Stimulated activated CD4-positive, alpha-beta T cell treated with anti-CD3 and anti-CD28 coated beads, TNF-alpha, amount 100 ng/mL, for 24 hours (primary cell): ENCODE measurements around the gene B4GALT3.
A peak's percentile ranks its signal among the peaks of the same experiment; 100 is the strongest.

Experiments
- DNase-seq, 3 experiments: peaks; one replicate each; pipeline ENCODE4 v3.0.0-alpha.2; 2020; ENCODE audit warnings: low read depth in 3 of 3

Gene B4GALT3

DNA sequence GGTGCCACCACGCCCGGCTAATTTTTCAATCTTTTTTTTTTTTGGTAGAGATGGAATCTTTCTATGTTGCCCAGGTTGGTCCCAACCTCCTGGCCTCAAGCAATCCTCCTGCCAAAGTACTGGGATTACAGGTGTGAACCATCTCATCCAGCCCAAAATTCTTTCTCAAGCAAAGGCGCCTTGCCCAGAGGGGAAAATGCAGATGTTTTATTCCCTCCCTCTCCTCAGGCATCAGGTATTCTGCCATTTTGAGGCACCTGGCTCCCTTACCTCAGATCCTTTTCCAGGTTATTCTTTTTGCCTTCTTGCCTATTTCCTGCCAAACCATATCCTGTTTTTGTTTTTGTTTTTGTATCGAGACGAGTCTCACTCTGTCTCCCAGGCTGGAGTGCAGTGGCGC, 11.1 kb upstream of the B4GALT3 start:
- DNase-seq, result no peak

DNA sequence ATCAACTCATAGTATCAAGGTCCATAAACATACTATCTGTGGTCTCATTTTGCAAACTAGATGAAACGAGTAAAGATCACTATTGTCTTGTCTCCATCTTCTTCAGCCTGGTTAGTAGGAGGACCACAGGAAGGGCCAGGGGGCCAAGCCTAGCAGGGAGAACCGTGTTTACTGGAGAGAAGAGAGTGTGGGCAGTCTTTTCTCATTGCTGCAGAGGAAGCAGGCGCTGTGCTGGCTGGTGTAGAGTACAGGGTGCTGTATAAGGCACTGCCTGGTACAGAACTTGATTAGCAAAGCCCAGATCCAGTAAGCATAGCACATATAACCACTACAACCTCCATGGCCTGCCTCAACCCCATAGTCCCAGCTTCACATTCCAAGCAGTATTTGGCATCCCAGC, 10.0 kb upstream of the B4GALT3 start:
- DNase-seq, result no peak

DNA sequence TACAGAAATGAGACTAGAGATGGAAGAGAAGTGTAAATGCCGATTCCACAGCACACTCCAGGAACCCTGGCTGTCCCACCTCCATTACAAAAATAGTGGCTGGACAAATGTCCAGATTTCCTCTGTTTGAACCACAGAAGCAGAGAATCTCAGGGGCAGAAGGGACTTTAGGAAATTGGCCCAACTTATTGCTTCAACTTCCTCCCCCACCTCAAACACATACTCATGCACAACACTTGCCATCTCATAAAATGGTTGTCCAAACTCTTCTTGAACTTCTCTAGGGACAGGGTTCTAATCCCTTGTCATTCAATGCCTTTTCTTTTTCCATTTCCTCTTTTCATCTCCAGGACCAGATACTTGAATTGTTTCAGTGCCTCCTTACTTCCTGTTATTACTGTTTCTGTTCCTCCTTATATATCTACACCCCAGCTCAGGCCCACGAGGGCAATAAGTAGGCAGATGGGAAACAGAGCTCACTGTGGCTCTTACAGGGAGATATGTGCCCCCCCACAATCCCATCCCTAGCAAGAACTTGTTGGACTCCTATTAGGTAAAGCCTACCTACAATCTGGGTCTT, 8.5 kb upstream of the B4GALT3 start:
- DNase-seq, result no peak

DNA sequence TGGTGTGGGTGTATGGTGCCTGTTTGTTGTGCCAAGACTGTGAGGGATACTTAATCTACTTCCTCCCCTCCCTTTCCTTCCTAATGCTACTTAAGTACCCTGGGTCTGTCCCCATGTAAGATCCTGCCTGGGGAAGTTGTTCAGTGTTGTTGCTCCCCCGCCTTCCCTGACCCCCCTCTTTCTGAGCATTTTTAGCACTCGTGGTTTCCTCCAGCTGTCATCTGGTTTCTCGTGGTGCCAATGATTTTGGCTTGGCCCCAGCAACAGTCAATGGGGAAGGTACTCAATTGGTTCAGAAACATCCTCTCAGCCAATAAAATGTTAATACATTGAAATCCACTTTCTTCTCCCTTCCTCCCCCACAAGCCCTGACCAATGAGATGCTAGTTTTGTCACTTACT, 8.0 kb upstream of the B4GALT3 start:
- peak in 2 of 3 experiments; percentile 53 to 58 for DNase-seq

DNA sequence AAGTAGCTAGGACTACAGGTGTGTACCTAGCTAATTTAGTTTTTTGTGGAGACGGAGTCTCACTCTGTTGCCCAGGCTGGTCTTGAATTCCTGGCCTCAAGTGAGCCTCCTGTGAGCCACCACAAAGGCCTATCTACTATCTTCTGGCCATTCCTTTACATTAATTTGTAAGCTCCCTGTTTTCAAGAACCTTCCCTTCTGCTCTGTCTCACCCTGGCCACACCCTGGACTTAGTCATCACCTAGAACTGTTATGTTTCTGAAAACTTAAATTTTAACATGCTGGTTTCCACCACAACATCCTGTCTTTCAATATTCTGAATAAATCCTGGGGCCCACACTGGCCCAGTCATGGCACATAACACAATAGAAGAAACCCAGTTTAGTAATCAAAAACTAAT, 4.9 kb upstream of the B4GALT3 start:
- peak in 2 of 3 experiments; percentile 40 to 58 for DNase-seq

DNA sequence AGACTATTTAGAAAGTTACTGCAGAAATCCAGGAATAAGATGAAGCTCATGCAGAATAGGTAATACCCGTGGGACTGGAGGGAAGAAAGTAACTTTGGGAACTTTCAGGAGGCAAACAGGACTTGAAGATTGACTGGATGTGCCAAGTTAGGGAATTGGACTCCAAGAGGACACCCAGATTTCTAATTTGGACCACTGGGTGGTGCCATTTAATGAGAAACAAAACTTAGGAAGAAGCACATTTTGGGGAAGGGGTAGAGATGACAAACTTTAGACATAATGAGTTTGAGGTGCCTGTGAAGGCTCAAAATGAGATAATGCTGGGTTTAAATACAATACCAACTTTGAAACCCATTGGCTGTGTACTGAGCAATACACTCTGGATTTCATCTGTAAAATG, 3.3 kb upstream of the B4GALT3 start:
- no peak for DNase-seq

DNA sequence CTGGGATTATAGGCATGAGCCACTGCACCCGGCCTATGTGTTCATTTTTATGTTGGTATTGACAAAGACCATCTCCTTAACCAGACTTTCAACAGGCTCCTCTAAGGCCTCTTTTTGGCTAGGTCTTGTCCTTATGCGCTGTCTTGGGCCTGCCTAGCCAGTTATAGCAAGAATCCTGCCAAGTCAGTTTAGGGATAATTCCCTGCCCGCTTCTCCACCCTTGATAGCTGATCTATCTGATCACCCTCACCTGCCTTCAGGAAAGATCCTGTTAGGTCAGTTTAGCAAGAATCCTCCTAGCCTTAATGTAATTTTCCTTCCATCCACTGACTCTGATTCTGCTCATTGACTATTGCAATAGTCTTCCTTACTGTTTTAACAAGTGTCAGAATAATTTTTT, 2.4 kb upstream of the B4GALT3 start:
- no peak for DNase-seq

DNA sequence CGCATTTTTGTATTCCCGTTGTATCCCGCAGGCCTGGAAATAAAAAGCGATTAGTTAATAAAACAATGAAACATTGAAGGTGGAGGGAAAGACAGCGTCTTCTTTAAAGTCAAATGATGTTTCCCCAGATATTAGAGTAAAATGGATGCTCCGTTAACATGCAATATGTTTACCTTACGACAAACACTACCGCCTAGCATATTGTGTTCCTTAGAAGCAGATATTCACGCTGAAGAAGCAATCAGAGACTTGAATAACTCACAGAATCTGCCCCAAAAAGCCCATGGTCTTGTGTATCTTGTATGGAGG, 583 bp upstream of the B4GALT3 start:
- DNase-seq, result no peak

DNA sequence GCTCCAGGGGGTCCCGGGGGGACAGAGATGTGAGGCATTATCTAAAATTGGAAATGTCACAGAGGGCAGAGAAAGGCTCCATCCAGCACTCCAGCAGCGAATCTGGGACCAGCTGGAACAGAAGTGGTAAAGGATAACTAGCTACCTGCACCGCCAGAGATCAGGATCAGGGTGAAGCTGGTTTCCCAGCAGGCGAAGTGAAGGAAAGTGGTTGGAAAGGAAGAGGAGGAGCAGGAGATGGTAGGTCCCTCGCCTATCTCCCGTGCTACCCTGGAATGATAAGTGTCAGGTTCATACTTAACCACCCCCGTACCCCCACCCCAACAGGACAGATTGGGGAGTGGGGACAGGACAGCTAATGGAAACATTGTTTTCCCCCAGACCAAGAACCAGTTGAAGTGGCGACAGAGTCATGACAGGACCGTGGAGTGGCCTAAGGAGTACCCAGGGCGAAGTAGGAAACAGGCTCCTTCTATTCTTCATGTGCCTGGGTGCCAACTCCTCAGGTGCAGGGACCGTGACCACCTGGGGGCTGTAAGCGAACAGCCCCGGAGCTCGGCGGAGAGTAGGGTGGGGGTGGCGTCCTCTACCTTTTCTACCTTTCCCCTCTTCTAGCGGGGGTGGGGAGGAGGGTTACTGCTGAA, 717 bp downstream of the B4GALT3 start:
- no peak for DNase-seq

DNA sequence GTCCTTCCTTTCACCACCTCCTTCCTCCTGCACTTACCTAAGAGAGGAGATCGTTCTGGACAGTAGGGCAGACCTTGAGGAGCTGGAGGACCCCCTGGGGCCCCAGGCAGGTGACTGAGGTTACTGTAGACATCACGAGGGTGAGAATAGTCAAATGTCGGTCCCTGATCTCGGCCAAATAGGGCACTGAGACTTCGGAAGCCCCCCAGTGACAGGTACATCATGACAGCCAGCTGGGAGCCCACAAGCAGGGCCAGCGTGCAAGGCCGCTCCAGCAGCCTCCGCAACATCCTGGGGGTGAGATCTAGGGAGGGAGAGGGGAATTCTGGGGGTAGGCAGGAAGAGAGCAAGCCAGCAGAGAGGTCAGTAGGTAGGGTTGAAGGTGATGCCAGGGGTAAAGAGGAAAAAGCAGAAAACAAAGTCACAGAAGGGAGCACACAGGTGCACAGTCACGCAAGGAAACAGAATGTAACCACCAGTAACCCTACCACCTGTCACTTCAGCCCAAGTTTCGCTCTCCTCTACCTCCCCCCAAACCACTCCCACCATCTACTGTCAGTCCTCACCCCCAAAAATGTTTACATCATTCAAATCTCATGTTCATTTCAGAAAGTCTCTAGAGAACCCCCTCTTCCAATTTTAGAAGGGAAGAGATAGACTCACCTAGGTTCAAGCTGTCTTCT, 1.4 kb downstream of the B4GALT3 start:
- no peak for DNase-seq

DNA sequence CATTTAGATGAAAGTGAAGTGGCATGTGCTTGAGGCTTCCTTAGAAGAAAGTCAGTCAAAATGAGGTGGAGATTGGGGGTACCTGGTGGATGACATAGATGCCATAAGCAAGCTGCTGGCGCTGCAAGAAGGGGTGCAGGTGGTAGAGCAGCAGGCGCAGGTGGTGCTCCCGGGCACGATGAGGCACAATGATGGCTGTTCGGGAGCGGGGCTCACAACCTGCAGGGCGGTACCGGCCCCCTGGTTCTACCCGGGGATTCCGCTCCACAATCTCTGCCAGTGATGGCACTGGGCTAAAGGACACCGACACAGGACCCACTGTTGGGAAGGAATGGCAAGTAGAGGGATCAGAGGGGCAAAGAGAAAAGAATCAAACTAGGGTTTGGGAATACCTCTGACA, 2.4 kb downstream of the B4GALT3 start:
- DNase-seq, result no peak

DNA sequence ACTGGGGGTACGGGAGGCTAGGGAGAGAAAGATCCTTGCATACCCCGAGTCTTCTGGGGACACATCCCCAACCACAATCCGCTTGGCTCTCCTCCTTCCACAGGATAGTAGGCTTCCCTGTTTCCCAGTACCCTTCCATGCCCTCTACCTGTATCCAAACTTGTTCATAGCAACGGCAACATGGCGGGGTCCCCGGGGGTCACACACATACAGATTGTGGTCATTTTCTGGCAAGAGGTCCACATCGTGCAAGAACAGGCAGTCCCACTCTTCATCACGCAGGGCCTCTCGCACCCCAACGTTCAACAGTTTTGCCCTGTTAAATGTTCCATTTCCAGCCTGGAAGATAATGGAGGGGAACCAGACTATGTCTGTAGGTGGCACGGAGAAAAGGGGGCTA, 3.6 kb downstream of the B4GALT3 start:
- no peak for DNase-seq

DNA sequence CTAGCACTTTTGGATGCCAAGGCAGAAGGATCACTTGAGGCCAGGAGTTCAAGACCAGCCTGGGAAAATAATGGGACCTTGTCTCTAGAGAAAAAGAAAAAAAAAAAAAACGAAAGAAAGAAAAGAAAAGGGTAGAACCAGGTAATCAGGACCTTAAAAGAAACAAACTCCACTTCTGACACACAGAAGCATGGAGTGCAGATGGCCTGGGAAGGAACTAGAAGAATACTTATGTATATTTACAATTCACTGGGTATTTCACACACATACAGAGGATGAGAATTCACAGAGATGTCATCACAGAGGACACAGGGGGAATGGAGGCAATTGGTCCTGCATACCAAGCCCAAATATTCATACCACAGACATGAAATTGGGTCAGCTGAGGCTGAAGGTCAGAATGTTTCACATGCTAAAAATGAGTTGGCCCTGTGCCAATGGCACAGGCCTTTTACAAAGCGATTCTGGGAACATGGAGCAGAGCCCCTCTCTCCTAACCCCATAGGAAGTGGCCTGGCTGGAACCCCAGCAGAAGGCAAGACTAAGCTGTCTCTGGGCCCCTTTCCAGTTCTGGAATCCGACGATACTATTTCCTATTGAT, 4.4 kb downstream of the B4GALT3 start:
- no peak for DNase-seq

DNA sequence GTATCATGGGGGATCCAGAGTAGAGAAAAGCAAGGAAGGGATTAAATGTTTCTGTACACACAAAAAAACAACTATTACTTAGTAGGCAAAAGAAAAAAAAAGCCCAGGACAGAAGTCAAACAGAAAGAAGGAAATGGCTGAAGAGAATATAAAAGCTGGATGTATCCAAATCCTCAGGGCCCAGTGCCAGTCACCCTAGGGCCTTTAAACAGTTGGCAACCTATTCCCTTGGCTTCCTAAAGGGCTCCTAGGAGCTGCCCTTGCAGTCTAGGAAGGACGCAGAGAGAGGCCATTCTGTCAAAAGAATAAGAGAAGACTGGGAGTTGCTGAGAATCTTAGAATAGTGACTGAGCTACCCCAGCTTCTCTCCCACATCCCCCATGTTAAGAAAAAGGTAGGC, 5.0 kb downstream of the B4GALT3 start:
- no peak for DNase-seq

DNA sequence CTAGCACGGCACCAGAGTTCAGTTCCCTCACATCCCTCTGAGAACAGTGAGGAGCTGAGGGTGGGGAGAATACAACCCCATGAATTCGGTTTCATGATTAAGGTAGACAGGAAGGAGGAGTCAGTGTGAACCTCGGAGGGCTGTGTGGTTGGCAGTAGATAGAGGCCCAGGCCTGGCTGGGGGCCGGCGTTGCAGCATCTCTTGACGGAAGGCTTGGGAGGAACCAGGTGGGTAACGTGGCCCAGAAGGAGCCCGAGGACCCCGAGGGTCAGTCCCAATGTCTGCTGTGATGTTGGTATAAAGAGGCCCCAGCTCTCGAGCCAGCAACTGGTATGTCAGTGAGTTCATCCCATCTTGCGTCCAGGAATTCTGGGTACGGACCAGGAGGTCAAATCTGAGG, 5.6 kb downstream of the B4GALT3 start:
- no peak for DNase-seq

DNA sequence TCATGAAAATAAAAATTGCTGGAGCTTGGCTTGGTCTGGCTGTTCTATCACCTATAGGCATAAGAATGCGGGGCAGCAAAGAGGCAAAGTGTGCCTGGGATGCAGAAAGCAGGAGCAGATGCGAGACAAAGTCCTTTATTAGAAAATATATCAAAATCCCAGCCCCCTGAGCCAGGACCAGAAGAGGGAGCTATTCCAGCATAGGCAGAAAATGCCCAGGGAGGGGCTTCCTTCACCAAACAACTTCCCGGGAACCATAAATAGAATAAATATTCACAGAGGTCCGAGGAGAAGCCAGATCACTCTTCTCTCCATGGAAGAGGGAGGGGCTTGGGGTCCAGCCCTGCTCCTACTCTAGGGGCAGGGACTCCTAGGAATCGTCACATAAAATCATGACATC, 6.1 kb downstream of the B4GALT3 start:
- no peak for DNase-seq

DNA sequence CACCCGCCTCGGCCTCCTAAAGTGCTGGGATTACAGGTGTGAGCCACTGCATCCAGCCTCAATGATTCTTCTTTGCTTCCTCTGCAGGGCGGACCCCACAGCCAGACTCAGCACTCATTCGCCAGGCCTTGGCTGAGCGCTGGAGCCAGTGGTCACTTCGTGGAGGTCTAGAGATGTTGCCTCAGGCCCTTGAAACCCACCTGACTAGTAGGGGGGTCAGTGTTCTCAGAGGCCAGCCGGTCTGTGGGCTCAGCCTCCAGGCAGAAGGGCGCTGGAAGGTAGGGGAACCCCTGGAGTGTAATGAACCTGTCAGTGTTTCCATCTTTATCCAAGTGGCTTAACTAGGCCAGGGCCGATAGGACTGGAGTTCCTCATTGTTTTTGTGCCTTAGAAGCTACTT, 8.4 kb downstream of the B4GALT3 start:
- DNase-seq, result no peak

DNA sequence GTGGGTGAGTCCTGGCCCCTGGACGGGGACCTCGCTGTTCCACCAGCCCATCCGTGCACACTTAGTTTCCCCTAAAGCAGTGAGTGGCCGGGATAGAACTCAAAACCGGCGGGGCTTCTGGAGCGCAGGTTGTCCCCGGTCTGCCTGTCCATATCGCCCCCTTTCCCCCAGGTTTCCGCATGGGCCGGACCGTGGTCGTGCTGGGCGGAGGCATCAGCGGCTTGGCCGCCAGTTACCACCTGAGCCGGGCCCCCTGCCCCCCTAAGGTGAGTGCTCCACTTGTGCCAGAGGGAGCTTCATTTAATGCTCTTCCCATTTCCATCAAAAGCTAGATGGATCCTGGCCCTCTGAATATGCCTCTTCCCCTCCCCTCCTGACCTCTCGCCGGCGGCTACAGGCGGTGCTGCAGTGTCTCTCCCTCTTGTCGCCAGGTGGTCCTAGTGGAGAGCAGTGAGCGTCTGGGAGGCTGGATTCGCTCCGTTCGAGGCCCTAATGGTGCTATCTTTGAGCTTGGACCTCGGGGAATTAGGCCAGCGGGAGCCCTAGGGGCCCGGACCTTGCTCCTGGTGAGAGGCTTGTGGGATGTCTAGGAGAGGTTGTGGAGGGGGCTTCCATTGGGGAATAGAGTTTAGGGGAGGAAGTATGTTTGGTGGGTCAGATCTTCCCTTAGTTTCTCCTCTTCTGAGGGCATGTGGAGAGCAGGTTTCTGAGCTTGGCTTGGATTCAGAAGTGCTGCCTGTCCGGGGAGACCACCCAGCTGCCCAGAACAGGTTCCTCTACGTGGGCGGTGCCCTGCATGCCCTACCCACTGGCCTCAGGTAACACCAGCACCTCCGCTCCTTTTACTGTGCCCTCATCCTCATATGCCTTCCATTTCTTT, 10.4 kb downstream of the B4GALT3 start:
- DNase-seq, result no peak

DNA sequence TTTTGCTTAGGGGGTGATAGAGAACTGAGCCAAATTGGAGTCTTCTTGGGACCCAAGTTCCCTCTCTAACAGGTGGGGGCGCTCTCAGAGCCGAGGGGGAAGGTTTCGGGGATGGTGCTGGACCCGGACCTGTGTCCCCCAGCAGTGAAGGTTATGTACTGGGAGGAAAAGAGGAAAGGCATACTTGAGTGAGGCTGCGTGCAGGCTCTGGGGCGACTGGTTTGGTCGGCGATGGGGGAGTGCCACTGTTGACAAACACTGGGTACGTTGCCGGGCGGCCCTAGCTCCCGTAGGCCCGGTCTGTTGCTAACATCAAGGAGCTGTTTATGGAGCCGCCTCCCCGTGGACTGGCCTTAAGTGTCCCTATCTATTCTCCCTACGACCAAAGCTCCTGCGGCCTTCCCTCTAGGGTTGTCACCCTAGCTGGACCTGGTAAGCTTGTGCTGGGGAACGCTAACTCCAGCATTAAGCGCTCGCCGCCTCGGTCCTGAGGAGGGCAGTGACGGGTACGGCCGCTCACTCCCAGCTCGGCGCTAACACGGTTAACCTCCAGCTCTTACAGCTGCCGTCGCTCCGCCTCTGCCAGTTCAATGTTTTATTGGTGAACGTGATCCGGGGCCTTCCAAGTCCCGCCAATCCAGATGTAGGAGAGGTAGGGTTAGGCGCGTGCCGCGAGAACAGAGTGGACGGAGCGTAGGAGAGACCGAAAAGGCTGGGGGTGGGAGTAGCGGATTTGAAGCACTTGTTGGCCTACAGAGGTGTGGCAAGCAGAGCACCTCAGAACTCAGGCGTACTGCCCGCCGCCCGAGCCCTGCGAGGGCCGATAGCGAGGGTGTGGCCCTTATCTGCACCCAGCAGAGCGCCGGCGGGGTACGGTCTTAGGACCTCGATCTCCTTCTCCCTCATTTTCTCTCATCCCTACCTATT, 11.3 kb downstream of the B4GALT3 start, which contains the start of gene PPOX:
PPOX (plus strand) TSS at position 685 of the 927 bp plus-strand sequence. CDS start 422 bp downstream, outside the sequence.
- peak; percentile 78 to 94 (median 87) for DNase-seq

DNA sequence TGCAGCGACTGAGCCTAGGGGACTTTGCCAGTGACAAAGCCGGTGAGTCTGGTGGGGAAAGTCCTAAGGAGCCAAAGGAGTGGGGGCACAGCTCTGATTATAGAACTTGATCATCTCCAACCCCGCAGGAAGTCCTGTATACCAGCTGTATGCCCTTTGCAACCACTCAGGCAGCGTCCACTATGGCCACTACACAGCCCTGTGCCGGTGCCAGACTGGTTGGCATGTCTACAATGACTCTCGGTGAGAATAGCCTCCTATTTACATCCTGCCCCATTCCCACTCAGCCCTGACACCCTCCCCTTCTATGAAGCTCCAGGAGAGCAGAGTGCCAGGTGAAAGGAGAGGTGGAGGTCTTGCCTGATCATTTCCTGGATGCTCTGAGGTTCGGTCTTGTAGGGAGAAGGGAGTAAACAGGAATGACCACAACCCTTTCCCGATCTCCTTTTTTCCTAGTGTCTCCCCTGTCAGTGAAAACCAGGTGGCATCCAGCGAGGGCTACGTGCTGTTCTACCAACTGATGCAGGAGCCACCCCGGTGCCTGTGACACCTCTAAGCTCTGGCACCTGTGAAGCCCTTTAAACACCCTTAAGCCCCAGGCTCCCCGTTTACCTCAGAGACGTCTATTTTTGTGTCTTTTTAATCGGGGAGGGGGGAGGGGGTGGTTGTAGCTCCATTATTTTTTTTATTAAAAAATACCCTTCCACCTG, 12.3 kb downstream of the B4GALT3 start:
- no peak for DNase-seq
